ENCODE results near the gene CADM1.

The CADM1 gene

GRCh38 chr11:115132436-115133228 is 371.6 kb downstream of the CADM1 start:
- no peak; the same call in 1 of the 2 replicates for TF ChIP-seq CTCF (conservative IDR thresholded peaks at IDR 0.05; ENCODE audit: low read depth, low read length)
- Histone ChIP-seq H3K9ac (no peak overlapping the region), H4K20me1 (ENCODE audit: insufficient read depth) (no peaks in the 10 kb centered on the region), H3K36me3 (ENCODE audit: insufficient read depth) (no peaks in the 10 kb centered on the region), H3K4me3 (IDR thresholded peaks at IDR 0.05; ENCODE audit: insufficient read depth, low read depth, low read length) (no peak overlapping the region), H3K27me3 (ENCODE audit: insufficient read depth, low read depth) (no peaks in the 10 kb centered on the region), H3K4me2 (no peak overlapping the region), H3K27ac (no peak overlapping the region), H3K79me2 (ENCODE audit: insufficient read depth, low read depth) (no peaks in the 10 kb centered on the region), H3K4me1 (ENCODE audit: low read depth, poor library complexity, severe bottlenecking) (no peaks in the 10 kb centered on the region), H2AFZ (ENCODE audit: low read depth) (no peak overlapping the region)

GRCh38 chr11:115129473-115130289 is 374.5 kb downstream of the CADM1 start:
- no peak overlapping the region for H2AFZ ChIP-seq (ENCODE audit: low read depth)
- no peak overlapping the region for H3K27ac ChIP-seq
- no peaks in the 10 kb centered on the region for H3K27me3 ChIP-seq (ENCODE audit: insufficient read depth, low read depth)
- H3K79me2 ChIP-seq (ENCODE audit: insufficient read depth, low read depth) = no peaks in the 10 kb centered on the region
- no peak for TF ChIP-seq CTCF (conservative IDR thresholded peaks at IDR 0.05; ENCODE audit: low read depth, low read length)
- H3K4me2 ChIP-seq = no peak overlapping the region
- no peaks in the 10 kb centered on the region for H4K20me1 ChIP-seq (ENCODE audit: insufficient read depth)
- no peaks in the 10 kb centered on the region for H3K36me3 ChIP-seq (ENCODE audit: insufficient read depth)
- H3K9ac ChIP-seq = no peak overlapping the region
- H3K4me3 ChIP-seq (IDR thresholded peaks at IDR 0.05; ENCODE audit: insufficient read depth, low read depth, low read length) = no peak overlapping the region
- no peaks in the 10 kb centered on the region for H3K4me1 ChIP-seq (ENCODE audit: low read depth, poor library complexity, severe bottlenecking)

DNA sequence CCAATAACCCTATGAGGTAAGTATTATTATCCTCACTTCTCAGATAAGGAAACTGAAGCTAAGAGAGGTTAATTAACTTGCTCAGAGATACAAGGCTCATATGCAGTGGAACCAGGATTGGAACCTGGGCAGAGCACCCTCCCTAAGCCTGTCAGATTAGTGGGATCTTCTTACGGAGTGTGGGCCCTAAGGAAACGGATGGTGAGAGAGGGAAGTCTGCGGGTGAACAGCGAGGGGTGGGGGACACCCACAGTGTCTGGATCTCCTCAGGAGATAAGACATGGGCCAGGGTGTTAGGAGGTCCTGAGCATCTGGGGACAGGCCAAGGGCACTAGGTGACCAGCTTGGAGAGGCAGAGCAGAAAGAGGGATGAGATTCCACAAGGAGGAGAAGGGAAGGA is 376.0 kb downstream of the CADM1 start:
- Histone ChIP-seq H4K20me1 (ENCODE audit: insufficient read depth) (no peaks in the 10 kb centered on the region), H3K27me3 (ENCODE audit: insufficient read depth, low read depth) (no peaks in the 10 kb centered on the region), H3K27ac (no peak overlapping the region), H3K79me2 (ENCODE audit: insufficient read depth, low read depth) (no peaks in the 10 kb centered on the region), H2AFZ (ENCODE audit: low read depth) (no peak overlapping the region), H3K4me3 (IDR thresholded peaks at IDR 0.05; ENCODE audit: insufficient read depth, low read depth, low read length) (no peak overlapping the region), H3K36me3 (ENCODE audit: insufficient read depth) (no peaks in the 10 kb centered on the region), H3K9ac (no peak overlapping the region), H3K4me1 (ENCODE audit: low read depth, poor library complexity, severe bottlenecking) (no peaks in the 10 kb centered on the region), H3K4me2 (no peak overlapping the region)
- TF ChIP-seq CTCF (conservative IDR thresholded peaks at IDR 0.05; ENCODE audit: low read depth, low read length) = no peak

DNA sequence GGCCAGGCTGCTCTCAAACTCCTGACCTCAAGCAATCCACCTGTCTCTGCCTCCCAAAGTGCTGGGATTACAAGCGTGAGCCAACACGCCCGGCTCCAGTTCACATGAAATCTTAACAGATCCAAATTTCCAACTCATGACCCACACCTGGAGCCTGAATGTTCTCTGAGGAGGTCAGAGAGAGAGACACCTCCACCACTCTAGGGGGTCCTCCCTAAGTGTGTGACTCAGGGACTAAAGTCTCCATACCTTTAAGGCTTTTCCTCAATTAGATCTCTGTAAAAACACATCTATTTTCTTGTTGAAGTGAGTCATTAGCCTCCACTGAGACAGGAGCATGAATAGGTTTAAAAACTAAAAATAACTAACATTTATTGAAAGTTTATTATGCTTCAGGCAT is 376.4 kb downstream of the CADM1 start:
- no peak overlapping the region for H3K4me2 ChIP-seq
- no peak for TF ChIP-seq CTCF (conservative IDR thresholded peaks at IDR 0.05; ENCODE audit: low read depth, low read length)
- no peak overlapping the region for H3K9ac ChIP-seq
- no peak overlapping the region for H3K27ac ChIP-seq
- no peaks in the 10 kb centered on the region for H3K27me3 ChIP-seq (ENCODE audit: insufficient read depth, low read depth)
- no peak overlapping the region for H2AFZ ChIP-seq (ENCODE audit: low read depth)
- no peak overlapping the region for H3K4me3 ChIP-seq (IDR thresholded peaks at IDR 0.05; ENCODE audit: insufficient read depth, low read depth, low read length)
- H3K36me3 ChIP-seq (ENCODE audit: insufficient read depth) = no peaks in the 10 kb centered on the region
- no peaks in the 10 kb centered on the region for H3K79me2 ChIP-seq (ENCODE audit: insufficient read depth, low read depth)
- H4K20me1 ChIP-seq (ENCODE audit: insufficient read depth) = no peaks in the 10 kb centered on the region
- no peaks in the 10 kb centered on the region for H3K4me1 ChIP-seq (ENCODE audit: low read depth, poor library complexity, severe bottlenecking)
